ENCODE results near the gene POP5. TPM values are rescaled to one million over a fixed set of nuclear protein-coding genes. Genes with fewer than 3 reads are reported as not detected.

Gene POP5
- total RNA-seq, 1 donor from 2014 or later = 49.7 TPM

GRCh38 chr12:120573560-120573959, 7.6 kb downstream of the POP5 start:
- Mint-ChIP-seq H3K36me3 (ENCODE audit: low read depth) (peaks cover 20% of the 10 kb centered on the region), H3K9me3 (no peaks in the 10 kb centered on the region), H3K27me3 (ENCODE audit: low read depth) (no peaks in the 10 kb centered on the region), H3K4me1 (no peaks in the 10 kb centered on the region), H3K27ac (ENCODE audit: unreplicated experiment) (no peak overlapping the region), H3K4me3 (no peak overlapping the region)
- no peak for DNase-seq (ENCODE audit: low read depth, low spot score)
- TF ChIP-seq CTCF (conservative IDR thresholded peaks at IDR 0.05) = no peak

GRCh38 chr12:120571299-120571698, 9.9 kb downstream of the POP5 start:
- Mint-ChIP-seq H3K4me3 (no peak overlapping the region), H3K36me3 (ENCODE audit: low read depth) (peaks cover 23% of the 10 kb centered on the region), H3K27ac (ENCODE audit: unreplicated experiment) (no peak overlapping the region)

GRCh38 chr12:120563495-120563894, 17.7 kb downstream of the POP5 start:
- TF ChIP-seq CTCF (conservative IDR thresholded peaks at IDR 0.05) = no peak
- H3K4me3 Mint-ChIP-seq = no peak overlapping the region
- no peak overlapping the region for H3K27ac Mint-ChIP-seq (ENCODE audit: unreplicated experiment)
- H3K27me3 Mint-ChIP-seq (ENCODE audit: low read depth) = no peaks in the 10 kb centered on the region
- peaks cover 15% of the 10 kb centered on the region for H3K36me3 Mint-ChIP-seq (ENCODE audit: low read depth)
- DNase-seq (ENCODE audit: low read depth, low spot score) = no peak
- no peaks in the 10 kb centered on the region for H3K9me3 Mint-ChIP-seq
- no peaks in the 10 kb centered on the region for H3K4me1 Mint-ChIP-seq

More at GRCh38 chr12:120571299-120571698, 9.9 kb downstream of the POP5 start:
- DNase-seq (ENCODE audit: low read depth, low spot score) = no peak
- no peak for TF ChIP-seq CTCF (conservative IDR thresholded peaks at IDR 0.05)
- no peaks in the 10 kb centered on the region for H3K27me3 Mint-ChIP-seq (ENCODE audit: low read depth)
- no peaks in the 10 kb centered on the region for H3K4me1 Mint-ChIP-seq
- H3K9me3 Mint-ChIP-seq = no peaks in the 10 kb centered on the region

GRCh38 chr12:120562906-120563305, 18.3 kb downstream of the POP5 start:
- no peak overlapping the region for H3K27ac Mint-ChIP-seq (ENCODE audit: unreplicated experiment)
- no peak for DNase-seq (ENCODE audit: low read depth, low spot score)
- peaks cover 15% of the 10 kb centered on the region for H3K36me3 Mint-ChIP-seq (ENCODE audit: low read depth)
- H3K9me3 Mint-ChIP-seq = no peaks in the 10 kb centered on the region
- no peak for TF ChIP-seq CTCF (conservative IDR thresholded peaks at IDR 0.05)
- no peak overlapping the region for H3K4me3 Mint-ChIP-seq
- H3K4me1 Mint-ChIP-seq = no peaks in the 10 kb centered on the region
- no peaks in the 10 kb centered on the region for H3K27me3 Mint-ChIP-seq (ENCODE audit: low read depth)

- DNase-seq (ENCODE audit: low read depth, low spot score) = no peak
- Mint-ChIP-seq H3K36me3 (ENCODE audit: low read depth) (peaks cover 20% of the 10 kb centered on the region), H3K4me1 (no peaks in the 10 kb centered on the region), H3K9me3 (no peaks in the 10 kb centered on the region), H3K4me3 (no peak overlapping the region), H3K27ac (ENCODE audit: unreplicated experiment) (no peak overlapping the region), H3K27me3 (ENCODE audit: low read depth) (no peaks in the 10 kb centered on the region)
- no peak for TF ChIP-seq CTCF (conservative IDR thresholded peaks at IDR 0.05)
Observed at GRCh38 chr12:120557589-120557988, 23.6 kb downstream of the POP5 start.

- Mint-ChIP-seq H3K27me3 (ENCODE audit: low read depth) (no peaks in the 10 kb centered on the region), H3K4me3 (no peak overlapping the region), H3K9me3 (no peaks in the 10 kb centered on the region), H3K4me1 (no peaks in the 10 kb centered on the region), H3K27ac (ENCODE audit: unreplicated experiment) (no peak overlapping the region), H3K36me3 (ENCODE audit: low read depth) (peaks cover 14% of the 10 kb centered on the region)
- no peak for DNase-seq (ENCODE audit: low read depth, low spot score)
- no peak for TF ChIP-seq CTCF (conservative IDR thresholded peaks at IDR 0.05)
Observed at GRCh38 chr12:120554678-120555077, 26.5 kb downstream of the POP5 start.

Data from neural crest cell (in vitro differentiated cells).